Stromal cell of bone marrow (primary cell): ENCODE data around the gene AKAP13.

Experiments
- DNase-seq: peaks from one replicate; pipeline ENCODE4 v3.0.0-alpha.2; 2012; ENCODE audit warnings: low read depth

Gene AKAP13

DNA sequence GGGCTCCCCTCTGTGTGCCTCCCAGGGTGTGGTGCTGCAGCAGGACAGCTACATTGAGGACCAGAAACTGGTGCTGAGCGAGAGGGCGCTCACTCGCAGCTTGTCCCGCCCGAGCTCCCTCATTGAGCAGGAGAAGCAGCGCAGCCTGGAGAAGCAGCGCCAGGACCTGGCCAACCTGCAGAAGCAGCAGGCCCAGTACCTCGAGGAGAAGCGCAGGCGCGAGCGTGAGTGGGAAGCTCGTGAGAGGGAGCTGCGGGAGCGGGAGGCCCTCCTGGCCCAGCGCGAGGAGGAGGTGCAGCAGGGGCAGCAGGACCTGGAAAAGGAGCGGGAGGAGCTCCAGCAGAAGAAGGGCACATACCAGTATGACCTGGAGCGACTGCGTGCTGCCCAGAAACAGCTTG is 360.6 kb downstream of the AKAP13 start:
- DNase-seq = no peak

DNA sequence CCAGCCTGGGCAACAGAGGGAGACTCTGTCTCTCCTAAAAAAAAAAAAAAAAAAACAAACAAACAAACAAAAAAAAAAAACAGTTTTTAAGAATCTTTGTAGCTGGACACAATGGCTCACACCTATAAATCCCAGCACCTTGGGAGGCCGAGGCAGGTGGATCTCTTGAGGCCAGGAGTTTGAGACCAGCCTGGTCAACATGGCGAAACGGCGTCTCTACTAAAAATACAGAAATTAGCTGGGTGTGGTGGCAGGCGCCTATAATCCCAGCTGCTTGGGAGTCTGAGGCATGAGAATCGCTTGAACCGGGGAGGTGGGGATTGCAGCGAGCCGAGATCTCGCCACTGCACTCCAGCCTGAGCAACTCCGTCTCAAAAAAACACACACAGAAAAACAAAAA is 361.3 kb downstream of the AKAP13 start:
- no peak for DNase-seq

DNA sequence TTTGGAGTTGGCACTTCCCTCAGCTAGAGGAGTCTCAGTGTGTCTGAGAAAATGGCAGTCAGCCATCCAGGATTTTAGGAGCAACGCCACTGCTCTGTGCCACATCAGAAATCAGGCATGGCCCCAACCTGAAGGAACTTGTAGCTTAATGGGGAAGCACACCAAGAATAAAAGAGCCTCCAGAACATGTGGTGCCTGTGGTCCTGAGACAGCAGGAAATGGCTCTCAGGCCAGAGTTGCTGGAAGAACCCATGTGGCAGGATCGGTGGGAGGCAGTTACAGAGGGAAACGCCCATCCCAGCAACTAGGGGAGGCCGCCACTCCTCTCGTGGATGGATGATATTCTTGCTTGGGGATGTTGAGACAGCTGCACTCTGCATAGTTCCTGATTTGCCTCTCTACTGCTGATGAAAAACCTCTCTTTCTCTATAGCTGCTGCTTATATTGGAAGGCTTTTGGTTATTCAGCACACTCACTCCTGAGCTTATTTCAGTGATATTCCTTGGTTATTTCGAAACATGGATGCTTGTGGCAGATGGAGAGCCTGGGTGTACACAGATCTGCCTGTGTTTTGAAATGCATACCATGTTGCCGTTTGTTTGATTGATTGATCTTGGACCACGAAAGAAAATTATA is 361.9 kb downstream of the AKAP13 start:
- DNase-seq = peak; percentile 7

DNA sequence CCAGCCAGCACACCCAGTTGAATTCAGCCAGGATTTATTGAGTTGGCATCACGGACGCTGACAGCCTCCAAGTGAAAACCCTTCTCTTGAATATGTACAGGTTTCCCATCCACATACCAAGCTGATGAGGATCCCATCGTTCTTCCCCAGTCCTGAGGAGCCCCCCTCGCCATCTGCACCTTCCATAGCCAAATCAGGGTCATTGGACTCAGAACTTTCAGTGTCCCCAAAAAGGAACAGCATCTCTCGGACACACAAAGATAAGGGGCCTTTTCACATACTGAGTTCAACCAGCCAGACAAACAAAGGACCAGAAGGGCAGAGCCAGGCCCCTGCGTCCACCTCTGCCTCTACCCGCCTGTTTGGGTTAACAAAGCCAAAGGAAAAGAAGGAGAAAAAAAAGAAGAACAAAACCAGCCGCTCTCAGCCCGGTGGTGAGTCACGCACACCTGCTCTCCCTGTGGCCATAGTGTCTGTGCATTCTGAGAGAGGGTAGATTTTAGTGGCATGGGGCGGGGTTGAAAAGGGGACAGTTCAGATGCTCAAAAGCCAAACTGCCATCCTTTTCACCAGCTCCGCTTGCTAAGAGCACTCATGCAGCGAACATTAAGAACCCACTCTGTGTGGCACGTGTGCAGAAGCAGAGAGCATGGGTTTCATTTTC is 363.1 kb downstream of the AKAP13 start:
- no peak for DNase-seq

DNA sequence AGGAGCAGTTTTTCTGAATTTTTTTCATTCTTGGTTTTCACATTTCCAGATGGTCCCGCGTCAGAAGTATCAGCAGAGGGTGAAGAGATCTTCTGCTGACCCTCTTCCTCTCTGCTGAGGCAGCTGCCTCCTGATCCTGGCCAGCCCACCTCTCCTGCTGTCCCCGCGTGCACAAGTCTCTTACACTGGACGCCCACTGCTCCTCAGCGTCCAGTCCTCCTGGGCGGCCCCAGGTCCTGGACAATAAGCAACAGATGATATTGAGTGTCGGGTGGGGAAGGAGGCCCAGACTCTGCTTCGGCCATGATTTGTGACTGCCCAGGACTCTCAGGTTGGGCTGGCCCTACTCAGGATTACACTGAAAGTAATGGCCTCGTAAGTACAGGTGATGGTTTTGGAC is 364.2 kb downstream of the AKAP13 start:
- no peak for DNase-seq

DNA sequence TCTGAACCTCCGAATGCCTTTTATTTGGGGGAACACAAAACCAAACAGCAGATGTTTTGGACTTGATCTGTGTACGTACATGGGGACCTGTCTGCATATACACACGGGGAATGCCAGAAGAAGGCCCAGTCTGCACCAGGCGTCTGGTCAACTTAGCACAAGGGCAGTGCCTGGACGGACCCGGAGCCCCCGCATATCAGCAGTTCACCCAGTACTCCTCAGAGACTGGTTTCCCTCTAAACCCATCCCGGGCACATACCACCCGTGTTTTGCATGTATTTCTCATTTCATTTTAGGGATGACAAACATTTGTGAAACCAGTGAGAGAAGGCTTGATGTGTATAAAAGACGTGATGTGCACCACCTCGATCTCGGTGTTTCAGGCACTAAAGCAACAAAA is 364.6 kb downstream of the AKAP13 start:
- DNase-seq = no peak

DNA sequence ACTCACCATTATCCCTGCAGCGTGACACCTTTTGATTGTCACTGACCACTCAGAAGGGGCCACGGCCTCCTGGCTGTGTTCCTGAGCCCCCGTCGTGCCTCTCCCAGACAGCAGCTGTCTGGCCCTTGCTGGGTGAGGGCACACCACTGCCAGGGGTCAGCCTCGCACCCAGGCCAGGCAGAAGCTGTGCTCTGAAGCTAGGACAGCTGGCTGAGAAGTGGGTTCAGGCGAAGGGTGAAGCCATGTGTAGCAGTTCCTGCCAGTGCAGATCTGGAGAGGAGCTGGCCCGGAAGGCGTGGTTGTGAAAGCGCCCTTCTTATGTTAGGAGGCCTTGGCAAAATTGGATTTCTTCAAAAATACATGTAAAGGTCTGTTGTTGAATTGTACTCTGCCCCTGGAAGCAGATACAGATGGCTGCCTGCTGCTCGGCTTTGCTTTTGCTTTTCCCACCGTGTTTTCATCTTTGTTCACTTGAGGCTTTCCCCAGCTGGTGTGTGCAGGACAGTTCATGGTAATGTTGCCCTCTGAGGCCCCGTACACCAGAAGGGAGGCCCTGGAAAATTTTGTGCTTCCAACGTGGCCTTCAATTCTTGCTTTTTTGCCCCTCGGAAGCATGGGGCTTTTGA is 365.2 kb downstream of the AKAP13 start:
- DNase-seq = no peak

DNA sequence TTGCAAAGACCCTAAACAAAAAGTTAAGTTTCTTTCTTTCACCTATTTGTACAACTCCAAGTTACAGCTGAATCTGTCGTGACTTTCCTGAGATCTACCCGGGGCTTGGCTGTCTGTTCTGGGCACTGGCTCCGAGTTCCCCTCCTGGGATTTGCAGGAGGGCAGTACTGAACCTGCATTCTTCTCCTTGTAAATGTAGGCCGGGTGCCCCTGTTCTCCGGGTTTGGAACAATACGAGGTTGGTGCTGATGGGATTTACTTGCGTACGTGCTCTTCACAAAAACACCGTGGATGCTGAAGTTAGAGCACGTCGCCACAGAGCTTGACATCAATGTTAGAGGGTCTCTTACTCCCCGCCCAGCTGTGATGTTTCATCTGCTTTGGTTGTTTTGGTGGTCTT is 366.2 kb downstream of the AKAP13 start:
- no peak for DNase-seq

DNA sequence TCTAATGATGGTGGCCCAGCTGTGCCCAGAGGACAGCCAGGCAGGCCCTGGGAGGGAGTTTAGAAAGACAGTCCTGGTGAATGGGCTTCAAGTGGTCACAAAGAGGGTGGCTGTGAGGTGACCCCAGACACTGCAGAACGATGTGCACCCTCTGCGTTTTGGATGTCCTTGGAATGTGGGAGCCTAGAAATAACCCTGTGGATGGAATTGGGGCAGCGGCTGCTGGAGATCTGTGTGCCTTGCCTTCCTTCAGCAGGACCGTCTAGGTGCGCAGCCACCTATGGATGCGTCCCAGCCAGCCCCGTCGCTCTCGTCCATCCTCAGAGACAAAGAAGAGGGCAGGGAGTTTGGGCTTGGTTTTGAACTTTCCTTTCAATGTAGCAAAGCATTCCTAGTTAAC is 367.8 kb downstream of the AKAP13 start:
- no peak for DNase-seq

DNA sequence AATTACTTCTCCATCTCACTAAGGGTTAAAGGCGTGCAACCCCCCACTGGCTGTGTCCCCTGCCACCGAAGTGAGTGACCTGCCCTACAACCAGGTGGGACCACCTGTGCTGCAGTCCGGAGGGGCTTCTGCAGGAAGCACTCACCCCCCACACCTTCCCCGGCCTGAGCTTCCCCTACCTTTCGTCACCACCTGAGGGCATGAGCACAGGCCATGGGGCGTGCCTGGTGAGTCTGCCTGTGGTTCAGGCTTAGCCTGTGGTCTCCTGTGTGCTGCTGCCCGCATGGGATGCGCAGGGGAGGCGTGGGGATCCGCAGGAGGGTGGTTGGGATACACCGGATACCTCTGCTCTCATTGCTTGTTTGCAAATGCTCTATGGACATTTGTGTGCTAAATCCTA is 368.3 kb downstream of the AKAP13 start:
- no peak for DNase-seq

DNA sequence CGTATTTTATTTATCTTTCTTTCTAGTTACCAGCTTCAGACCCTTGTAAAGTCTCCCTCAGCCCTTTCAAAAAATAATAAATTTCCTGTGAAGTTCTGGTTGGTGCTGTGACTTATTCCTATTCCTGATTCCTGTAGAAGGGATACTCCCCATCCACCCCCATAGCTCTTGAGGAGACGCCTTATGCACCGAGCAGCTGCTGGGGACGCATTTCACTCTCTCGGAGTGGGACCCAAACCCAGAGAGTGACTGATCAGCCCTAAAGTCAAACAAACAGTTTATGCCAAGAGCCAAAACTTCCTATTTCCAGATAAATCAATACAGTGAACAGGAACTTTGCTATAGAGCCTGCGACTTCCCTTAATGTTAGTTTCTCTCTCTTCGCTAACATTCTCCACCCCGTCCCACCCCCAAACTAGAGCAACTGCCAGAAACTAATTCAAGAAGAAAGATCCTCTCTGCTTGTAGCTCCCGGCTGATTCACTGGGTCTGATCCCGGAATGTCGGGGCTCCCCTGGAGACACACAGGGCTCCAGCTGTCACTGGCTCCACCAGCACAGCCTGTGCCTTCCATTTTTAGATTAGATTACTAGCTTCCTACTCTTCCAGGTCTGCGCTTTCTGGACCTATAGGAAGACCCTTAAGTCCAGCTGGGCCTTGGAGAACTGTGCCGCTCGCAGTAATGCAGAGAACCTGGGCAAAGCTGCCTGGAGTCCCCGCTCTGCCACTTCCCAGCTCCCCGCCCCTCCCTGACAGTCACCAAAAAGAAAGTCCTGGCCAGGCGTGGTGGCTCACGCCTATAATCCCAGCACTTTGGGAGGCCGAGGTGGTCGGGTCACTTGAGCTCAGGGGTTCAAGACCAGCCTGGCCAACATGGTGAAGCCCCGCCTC is 369.1 kb downstream of the AKAP13 start:
- DNase-seq = peak; percentile 16

DNA sequence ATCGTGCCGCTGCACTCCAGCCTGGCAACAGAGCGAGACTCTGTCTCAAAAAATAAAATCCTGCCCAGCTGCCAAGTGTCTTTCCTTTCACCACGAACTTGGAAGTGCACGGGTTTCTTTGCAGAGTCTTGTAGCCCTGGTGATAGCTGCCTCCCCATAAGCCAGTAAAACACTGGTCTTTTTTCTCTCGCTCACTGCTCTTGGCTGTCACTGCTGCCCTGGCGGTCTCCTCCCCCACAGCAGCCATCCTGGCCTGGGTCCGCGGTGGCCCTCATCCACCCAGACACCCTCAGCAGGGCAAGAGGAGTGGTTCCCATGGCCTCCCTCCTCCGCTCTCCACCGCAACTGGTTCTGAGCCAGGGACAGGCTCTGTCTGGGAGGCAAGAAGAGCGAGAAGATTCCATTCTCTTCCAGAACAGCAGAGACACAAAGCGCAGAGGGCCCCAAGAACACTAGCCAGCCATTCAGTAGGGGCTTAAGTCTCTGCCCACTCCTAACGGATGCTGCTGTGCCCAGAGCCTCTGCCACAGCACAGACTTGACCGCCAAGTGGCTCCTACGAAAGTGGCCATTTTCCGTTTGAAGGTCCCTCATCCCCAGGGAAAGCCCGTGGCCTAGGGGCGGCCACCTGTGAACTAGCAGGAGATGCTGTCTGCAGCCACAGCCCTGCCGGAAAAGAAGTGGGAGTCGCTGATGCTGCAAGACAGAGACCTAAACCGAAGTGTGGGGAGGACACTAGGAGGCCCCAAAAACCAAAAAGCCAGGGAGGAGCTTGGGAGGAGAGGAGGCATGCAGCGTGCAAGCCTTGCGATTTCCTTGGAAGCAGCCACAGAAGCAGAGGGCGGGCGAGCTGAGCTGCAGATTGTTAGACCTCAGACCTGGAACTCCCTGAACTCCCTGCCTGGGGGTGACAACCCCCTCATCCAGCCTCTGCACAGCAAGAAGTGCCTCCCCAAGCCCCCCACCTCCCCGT is 370.2 kb downstream of the AKAP13 start:
- DNase-seq = peak; percentile 39

DNA sequence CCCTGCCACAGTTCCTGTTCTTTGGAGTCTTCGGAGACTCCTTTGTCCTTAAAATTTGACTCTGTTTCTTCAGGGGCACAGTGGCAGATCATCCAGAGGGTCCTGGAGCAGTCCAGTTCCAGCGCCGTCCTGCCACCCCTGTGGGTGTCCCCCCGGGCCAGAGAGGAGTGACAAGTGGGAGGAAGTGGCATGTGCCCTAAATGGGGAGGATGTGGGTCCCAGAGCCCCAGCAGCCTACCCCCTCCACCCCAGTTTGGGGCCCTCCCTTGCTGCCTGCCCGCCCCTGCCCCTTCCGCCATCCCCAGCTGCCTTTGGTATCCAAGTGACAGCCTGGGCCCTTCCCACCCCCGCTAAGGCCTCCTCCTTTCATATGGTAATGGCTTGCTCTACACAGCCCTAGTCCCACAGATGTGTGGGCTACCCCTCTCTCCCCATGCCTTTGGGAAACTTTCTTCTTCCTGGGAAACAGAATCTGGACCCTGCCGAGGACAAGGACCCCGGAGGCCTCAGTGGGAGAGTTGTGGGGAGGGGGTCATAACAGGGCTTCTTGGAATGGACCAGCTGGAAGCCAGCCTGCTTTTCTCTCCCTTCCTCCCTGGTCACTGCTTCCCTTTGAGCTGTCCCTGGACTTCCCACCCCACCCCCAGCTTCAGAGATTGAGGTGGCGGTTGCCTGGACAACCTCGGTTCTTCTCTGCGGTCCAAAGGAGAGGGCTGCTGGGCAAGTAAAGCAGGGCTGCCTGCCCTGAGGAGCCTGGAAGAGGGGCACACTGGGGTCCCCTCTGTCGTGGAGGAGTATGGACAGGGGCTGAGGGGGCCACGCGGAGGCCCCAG is 371.1 kb downstream of the AKAP13 start:
- no peak for DNase-seq

DNA sequence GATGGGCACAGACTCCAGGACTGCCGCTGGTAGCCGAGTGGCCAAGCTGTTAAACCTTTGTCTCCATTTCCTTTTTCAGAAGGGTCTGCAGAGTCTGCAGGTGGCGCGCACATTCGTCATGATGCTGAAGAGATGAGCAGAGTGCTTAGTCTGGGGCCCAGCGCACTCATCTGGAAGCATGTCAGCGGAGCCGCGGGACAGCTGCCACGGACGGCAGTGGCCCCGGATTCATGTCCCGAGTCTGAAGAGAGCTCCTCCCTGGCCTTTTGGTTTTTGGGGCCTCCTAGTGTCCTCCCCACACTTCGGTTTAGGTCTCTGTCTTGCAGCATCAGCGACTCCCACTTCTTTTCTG is 371.7 kb downstream of the AKAP13 start:
- no peak for DNase-seq

DNA sequence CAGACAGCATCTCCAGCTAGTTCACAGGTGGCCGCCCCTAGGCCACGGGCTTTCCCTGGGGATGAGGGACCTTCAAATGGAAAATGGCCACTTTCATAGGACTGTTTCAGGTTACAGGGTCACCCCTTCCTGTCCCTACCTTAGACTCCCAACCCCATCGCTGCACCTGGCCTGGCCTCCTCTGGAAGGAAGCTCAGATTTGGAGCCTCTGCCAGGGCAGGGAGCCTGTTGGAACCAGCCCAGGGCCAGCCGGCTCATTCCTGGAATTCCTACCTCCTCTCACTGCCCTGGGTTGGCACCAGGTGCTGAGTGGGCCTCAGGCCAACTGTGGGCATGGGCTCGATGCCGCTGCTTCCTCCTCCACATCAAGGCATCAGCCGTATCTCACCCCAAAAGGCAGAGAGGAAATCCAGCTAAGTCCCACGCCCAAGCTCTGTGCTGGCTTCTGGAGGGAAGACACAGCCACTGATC is 372.1 kb downstream of the AKAP13 start:
- DNase-seq = no peak

DNA sequence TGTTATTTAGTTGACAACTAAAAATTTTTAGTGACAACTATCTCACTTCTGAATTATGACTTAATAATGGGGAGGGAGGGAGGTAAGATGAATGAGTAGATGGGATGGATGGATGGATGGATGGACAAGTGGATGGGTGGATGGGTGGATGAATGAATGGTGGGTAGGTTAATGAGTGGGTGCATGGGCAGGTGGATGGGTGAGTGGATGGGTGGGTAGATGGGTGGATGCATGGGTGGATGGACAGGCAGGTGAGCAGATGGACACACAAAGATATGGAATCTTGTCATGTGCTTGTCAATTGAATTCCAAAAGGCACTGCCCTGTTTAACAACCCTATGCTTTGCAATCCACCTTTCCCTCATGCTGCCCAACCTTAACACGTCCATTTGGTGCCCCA is 372.9 kb downstream of the AKAP13 start:
- no peak for DNase-seq

DNA sequence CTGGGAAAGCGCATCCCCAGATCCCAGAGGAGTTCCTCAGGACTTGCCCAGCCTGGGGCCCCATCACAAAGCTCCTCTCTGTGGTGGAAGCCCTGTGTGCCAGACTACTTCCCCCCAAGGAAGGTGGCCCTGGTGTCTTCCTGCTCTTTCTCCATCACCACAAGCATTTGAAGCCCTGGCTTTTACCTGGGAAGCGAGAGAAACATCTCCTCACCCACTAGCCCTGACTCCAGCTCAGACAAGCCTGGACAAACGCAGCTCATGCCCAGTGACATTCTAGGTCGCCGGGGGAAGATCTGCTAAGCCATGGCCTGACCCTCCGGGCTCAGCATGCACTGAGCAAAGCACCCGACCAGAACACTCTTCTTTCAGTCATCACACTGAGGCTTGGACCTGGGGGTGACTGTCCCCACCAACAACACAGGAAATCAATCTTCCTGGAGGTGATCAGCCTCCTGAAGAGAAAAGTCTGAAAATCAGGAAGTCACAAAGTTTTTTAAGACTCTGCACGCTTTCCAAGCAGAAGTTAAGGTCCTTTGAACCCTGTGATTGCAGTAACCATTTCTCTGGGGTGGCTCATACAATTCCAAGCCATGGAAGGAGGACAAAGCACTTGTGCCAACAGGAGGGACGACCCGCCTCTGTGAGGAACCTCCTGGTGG is 373.5 kb downstream of the AKAP13 start:
- DNase-seq = no peak

DNA sequence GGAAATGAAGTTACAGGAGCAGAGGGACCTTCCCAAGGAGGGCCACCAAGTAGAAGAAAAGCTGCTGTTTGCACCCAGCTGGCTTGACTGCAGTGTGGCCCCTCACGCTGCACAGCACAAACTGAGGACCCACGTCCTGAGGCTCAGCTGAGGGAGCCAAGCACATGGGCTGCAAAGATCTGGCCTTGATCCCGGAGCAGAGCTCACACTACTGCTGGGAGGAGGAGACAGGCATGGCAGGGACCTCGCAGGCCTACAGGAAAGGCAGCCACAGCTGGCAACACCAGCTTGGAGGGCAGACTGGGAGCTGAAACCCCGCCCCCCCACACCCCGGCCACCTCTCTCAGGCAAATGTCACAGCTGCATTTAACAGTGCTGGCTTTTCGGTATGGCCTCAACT is 374.6 kb downstream of the AKAP13 start:
- DNase-seq = no peak

DNA sequence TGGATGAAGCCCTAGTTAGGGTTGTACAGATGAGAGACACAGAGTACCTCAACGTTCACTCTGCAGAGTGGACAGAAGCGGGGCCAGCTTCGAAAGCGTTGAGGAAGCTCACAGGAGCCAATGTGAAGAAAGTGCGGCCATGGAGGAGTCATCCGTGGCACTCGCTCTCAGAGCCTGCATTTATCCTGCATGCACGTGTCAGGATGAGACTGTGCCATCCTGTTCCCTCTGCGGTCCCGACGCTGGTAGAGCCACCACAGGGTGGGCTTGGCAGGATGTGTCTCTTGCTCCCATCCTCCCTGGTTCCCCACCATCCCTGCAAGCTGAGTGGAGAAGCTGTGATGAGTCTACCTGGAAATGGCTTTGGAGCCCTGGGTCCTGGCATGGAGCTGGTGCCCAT is 375.1 kb downstream of the AKAP13 start:
- no peak for DNase-seq

DNA sequence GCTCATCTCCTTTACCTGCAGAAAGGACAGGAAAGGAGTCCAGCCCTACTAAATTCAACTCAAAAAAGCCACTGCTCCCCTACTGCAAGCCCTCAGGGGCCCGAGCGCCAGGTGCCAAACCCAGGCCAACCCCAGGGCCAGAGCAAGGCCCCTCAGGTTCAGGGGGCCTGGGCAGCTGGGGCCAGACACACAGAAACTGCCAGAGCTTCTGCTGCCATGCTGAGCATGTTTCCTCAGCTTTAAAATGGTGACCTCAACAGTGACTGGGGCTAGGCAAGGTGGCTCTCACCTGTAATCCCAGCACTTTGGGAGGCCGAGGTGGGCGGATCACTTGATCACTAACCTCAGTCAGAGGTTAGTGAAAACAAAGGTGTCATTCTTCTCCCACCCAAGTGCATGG is 375.5 kb downstream of the AKAP13 start:
- DNase-seq = no peak
